ENCODE measurements around the gene TRAPPC2L. TPM values are rescaled to one million over a fixed set of nuclear protein-coding genes. Genes with fewer than 3 reads are reported as not detected.

Gene TRAPPC2L
- total RNA-seq, 1 donor from 2014 or later: 29.2 TPM

DNA sequence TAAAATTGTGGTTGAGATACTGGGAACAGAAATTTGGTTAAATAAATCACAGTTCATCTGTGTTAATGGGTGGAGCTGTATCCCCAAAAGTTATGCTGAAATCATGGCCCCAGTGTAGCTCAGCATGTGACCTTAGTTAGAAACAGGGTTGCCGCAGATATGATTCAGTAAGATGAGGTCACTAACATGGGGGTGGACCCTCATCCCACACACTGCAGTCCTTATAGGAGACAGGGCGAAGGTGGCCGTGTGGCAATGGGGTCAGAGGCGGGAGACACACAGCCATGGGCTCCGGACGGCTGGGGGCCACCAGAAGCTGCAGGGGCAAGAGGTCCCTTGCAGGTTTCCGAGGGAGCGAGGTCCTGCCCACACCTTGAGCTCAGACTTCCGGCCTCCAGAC lies 10.8 kb upstream of the TRAPPC2L start:
- Histone ChIP-seq H3K9me3 (ENCODE audit: control insufficient read depth in 3 of 3, low read length in 3 of 3) (no peaks in the 10 kb centered on the region), H3K27ac (ENCODE audit: low read depth, low read length) (no peak overlapping the region), H3K4me1 (ENCODE audit: control insufficient read depth in 3 of 3, insufficient read depth in 3 of 3, low read length in 3 of 3) (no peaks in the 10 kb centered on the region), H3K36me3 (ENCODE audit: control insufficient read depth in 3 of 3, insufficient read depth in 3 of 3, low read length in 3 of 3) (peaks cover 0 to 5% (median 2%) of the 10 kb centered on the region in 3 donors), H3K27me3 (ENCODE audit: control insufficient read depth in 3 of 3, insufficient read depth in 3 of 3, low read length in 3 of 3) (no peaks in the 10 kb centered on the region), H3K4me3 (ENCODE audit: low read length in 3 of 3) (no peak overlapping the region), H3K9ac (ENCODE audit: low read depth in 1 of 3, low read length in 3 of 3) (no peak overlapping the region)

DNA sequence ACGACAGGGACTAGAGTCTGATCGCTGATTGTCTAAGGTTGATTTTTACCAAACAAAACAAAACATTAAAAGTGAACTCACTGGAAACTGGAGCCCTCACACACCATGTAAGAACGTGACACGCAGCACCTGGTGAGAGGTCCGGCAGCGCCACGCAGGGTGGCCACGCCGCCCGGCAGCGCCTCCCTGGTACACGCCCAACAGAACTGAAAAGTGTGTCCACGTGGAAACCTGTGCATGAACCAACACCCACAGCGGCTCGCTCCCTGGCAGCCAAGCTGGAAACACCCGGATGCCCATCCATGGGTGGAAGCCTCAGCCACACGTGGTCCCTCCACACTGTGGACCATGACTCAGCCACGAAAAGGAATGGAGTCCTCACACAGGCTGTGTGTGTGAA lies 9.3 kb upstream of the TRAPPC2L start:
- Histone ChIP-seq H3K27ac (ENCODE audit: low read depth, low read length) (no peak overlapping the region), H3K27me3 (ENCODE audit: control insufficient read depth in 3 of 3, insufficient read depth in 3 of 3, low read length in 3 of 3) (no peaks in the 10 kb centered on the region), H3K4me3 (ENCODE audit: low read length in 3 of 3) (no peak overlapping the region), H3K36me3 (ENCODE audit: control insufficient read depth in 3 of 3, insufficient read depth in 3 of 3, low read length in 3 of 3) (peaks cover 0 to 5% (median 2%) of the 10 kb centered on the region in 3 donors), H3K9ac (ENCODE audit: low read depth in 1 of 3, low read length in 3 of 3) (no peak overlapping the region), H3K4me1 (ENCODE audit: control insufficient read depth in 3 of 3, insufficient read depth in 3 of 3, low read length in 3 of 3) (no peaks in the 10 kb centered on the region), H3K9me3 (ENCODE audit: control insufficient read depth in 3 of 3, low read length in 3 of 3) (no peaks in the 10 kb centered on the region)

DNA sequence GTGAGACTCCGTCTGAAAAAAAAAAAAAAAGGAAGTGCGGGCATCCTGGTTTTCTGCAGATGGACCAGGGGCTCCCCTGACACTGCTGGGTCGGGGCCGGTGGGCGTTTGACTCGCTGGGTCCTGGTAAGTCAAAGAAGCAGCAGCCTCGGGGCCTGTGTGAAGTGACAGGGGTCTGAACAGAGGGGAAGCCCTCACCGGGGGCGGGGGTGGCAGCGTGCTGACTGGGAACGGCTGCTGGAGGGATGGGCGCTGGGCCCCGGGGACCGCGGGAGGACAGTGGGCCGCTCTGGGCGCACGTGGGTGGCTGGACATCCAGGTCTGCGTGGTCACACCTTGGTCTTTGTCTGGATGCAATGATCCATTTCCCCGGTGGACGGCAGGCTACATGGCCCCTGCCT lies 8.4 kb upstream of the TRAPPC2L start:
- Histone ChIP-seq H3K4me1 (ENCODE audit: control insufficient read depth in 3 of 3, insufficient read depth in 3 of 3, low read length in 3 of 3) (peaks cover 0 to 4% (median 0%) of the 10 kb centered on the region in 3 donors), H3K9ac (ENCODE audit: low read depth in 1 of 3, low read length in 3 of 3) (no peak overlapping the region), H3K9me3 (ENCODE audit: control insufficient read depth in 3 of 3, low read length in 3 of 3) (no peaks in the 10 kb centered on the region), H3K36me3 (ENCODE audit: control insufficient read depth in 3 of 3, insufficient read depth in 3 of 3, low read length in 3 of 3) (peaks cover 0 to 5% (median 2%) of the 10 kb centered on the region in 3 donors), H3K27ac (ENCODE audit: low read depth, low read length) (no peak overlapping the region), H3K4me3 (ENCODE audit: low read length in 3 of 3) (no peak overlapping the region), H3K27me3 (ENCODE audit: control insufficient read depth in 3 of 3, insufficient read depth in 3 of 3, low read length in 3 of 3) (no peaks in the 10 kb centered on the region)

DNA sequence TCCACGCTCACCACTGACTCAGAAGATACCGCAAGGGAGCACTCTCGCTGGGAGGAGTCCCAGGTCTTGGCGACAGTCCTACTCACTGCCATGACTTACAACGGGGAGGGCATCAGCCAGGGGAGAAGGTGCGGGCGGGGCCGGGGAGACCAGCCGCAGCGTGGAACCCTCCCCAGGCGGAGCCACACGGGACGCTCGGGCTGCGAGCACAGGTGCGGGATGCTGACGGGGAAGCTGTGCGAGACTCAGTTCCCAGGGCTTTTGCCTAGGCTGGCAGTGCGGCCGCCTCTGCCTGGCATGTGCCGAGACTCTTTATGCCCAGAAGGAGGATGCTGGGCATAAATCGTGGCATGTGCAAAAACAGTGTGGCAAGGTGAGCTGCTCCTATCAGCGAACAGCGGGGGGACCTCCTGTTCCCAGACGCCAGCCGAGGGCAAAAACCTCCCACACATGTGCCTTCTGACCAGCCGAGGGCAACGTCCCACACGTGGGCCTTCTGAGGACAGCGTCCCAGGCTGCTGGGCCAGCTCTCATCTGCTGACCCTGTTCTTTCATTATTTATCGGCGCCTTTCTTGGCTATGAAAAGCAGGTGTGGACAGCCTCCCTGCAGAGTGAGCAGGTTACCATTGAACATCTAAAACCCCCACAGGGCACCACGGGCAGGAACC lies 6.3 kb upstream of the TRAPPC2L start:
- peaks cover 0 to 5% (median 2%) of the 10 kb centered on the region in 3 donors for H3K36me3 ChIP-seq (ENCODE audit: control insufficient read depth in 3 of 3, insufficient read depth in 3 of 3, low read length in 3 of 3)
- no peaks in the 10 kb centered on the region for H3K9me3 ChIP-seq (ENCODE audit: control insufficient read depth in 3 of 3, low read length in 3 of 3)
- H3K4me1 ChIP-seq (ENCODE audit: control insufficient read depth in 3 of 3, insufficient read depth in 3 of 3, low read length in 3 of 3): peaks cover 1 to 17% (median 4%) of the 10 kb centered on the region in 3 donors
- H3K27ac ChIP-seq (ENCODE audit: low read depth, low read length): no peak overlapping the region
- no peaks in the 10 kb centered on the region for H3K27me3 ChIP-seq (ENCODE audit: control insufficient read depth in 3 of 3, insufficient read depth in 3 of 3, low read length in 3 of 3)
- no peak overlapping the region for H3K9ac ChIP-seq (ENCODE audit: low read depth in 1 of 3, low read length in 3 of 3)
- H3K4me3 ChIP-seq (ENCODE audit: low read length in 3 of 3): no peak overlapping the region

DNA sequence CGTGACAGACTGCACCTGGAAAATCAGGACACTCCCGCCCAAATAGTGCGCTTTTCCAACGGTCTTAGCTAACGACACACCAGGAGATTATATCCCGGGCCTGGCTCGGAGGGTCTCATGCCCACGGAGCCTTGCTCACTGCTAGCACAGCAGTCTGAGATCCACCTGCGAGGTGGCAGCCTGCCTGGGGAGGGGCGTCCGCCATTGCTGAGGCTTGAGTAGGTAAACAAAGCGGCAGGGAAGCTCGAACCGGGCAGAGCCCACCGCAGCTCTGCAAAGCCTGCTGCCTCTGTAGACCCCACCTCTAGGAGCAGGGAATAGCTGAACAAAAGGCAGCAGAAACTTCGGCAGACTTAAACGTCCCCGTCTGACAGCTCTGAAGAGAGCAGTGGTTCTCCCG lies 5.3 kb upstream of the TRAPPC2L start:
- H3K9me3 ChIP-seq (ENCODE audit: control insufficient read depth in 3 of 3, low read length in 3 of 3): no peaks in the 10 kb centered on the region
- H3K27me3 ChIP-seq (ENCODE audit: control insufficient read depth in 3 of 3, insufficient read depth in 3 of 3, low read length in 3 of 3): no peaks in the 10 kb centered on the region
- peaks cover 0 to 5% (median 5%) of the 10 kb centered on the region in 3 donors for H3K36me3 ChIP-seq (ENCODE audit: control insufficient read depth in 3 of 3, insufficient read depth in 3 of 3, low read length in 3 of 3)
- peaks cover 8 to 24% (median 10%) of the 10 kb centered on the region in 3 donors for H3K4me1 ChIP-seq (ENCODE audit: control insufficient read depth in 3 of 3, insufficient read depth in 3 of 3, low read length in 3 of 3)
- no peak overlapping the region for H3K27ac ChIP-seq (ENCODE audit: low read depth, low read length)
- no peak overlapping the region for H3K4me3 ChIP-seq (ENCODE audit: low read length in 3 of 3)
- H3K9ac ChIP-seq (ENCODE audit: low read depth in 1 of 3, low read length in 3 of 3): no peak overlapping the region

DNA sequence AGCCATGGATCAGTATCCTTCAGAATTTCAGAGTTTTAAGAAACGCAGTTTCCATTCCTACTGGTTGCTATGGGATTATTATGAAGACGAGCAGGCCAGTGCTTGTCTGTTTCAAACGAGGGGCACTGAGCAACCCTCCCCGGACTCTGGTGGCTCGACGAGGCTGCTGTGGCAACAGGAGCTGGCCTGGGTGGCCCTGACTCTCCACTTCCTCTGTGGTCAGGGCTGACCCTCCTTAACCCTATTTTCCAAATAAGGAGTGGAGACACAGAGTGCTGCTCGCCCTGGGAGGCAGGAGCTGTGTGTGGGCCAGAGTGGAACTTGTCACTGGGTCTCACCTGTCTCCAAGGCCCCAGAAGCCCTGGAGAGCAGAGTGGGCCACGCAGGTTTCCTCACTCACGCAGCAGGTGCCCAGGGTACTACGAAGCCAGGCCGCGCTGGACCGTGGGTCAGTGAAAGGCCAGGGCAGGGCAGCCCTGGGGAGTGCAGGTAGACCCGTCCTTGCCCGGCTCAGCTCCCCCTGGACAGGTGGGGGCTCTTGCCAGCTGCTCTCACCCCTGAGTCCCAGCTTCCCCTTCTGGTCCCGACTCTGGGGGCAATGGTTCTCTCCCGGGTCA lies 3.5 kb upstream of the TRAPPC2L start:
- peaks cover 2 to 5% (median 3%) of the 10 kb centered on the region in 3 donors for H3K36me3 ChIP-seq (ENCODE audit: control insufficient read depth in 3 of 3, insufficient read depth in 3 of 3, low read length in 3 of 3)
- peaks cover 15 to 37% (median 17%) of the 10 kb centered on the region in 3 donors for H3K4me1 ChIP-seq (ENCODE audit: control insufficient read depth in 3 of 3, insufficient read depth in 3 of 3, low read length in 3 of 3)
- H3K27me3 ChIP-seq (ENCODE audit: control insufficient read depth in 3 of 3, insufficient read depth in 3 of 3, low read length in 3 of 3): no peaks in the 10 kb centered on the region
- no peak overlapping the region for H3K9ac ChIP-seq (ENCODE audit: low read depth in 1 of 3, low read length in 3 of 3)
- no peak overlapping the region for H3K4me3 ChIP-seq (ENCODE audit: low read length in 3 of 3)
- H3K9me3 ChIP-seq (ENCODE audit: control insufficient read depth in 3 of 3, low read length in 3 of 3): no peaks in the 10 kb centered on the region
- H3K27ac ChIP-seq (ENCODE audit: low read depth, low read length): no peak overlapping the region

DNA sequence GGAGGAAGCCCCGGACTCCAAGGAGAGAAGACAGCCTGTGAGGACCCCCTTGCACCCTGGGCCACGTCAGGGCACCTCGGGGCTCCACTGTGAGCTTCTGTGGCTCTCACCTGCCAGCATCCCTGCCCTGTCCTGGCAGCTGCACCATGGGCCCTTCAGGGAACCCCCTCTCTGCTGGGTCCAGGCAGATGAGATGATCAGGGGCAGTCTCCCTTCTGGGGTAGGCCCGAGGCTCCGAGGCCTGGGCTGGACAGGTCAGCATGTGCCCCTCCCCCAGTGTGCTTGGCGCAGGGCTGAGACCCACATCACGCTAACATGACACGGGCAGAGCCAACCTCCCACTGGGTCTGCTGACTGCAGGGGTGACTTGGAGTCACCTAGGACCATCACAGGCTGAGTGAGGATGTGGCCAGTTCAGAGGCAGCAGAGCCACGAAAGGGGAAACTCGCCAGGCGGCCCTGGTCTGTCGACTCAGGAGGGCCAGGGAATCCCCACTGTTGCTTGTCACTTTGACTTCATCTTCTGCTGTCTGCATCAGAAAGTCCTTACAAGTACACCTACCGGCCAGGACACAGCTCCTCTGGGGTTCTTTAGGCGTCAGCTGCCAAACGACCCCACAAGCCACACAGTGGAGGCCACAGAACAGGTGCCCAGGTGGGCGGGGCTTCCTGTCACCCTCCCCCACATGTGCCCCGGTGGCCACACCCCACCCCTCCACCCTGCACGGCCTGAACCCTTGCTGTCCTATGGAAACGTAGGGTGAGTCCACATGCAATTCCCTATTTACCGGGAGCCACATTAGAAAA lies 2.4 kb upstream of the TRAPPC2L start:
- Histone ChIP-seq H3K27ac (ENCODE audit: low read depth, low read length) (no peak overlapping the region), H3K9me3 (ENCODE audit: control insufficient read depth in 3 of 3, low read length in 3 of 3) (no peaks in the 10 kb centered on the region), H3K4me1 (ENCODE audit: control insufficient read depth in 3 of 3, insufficient read depth in 3 of 3, low read length in 3 of 3) (peaks cover 17 to 47% (median 24%) of the 10 kb centered on the region in 3 donors), H3K9ac (ENCODE audit: low read depth in 1 of 3, low read length in 3 of 3) (no peak overlapping the region), H3K27me3 (ENCODE audit: control insufficient read depth in 3 of 3, insufficient read depth in 3 of 3, low read length in 3 of 3) (no peaks in the 10 kb centered on the region), H3K36me3 (ENCODE audit: control insufficient read depth in 3 of 3, insufficient read depth in 3 of 3, low read length in 3 of 3) (peaks cover 10 to 13% (median 13%) of the 10 kb centered on the region in 3 donors), H3K4me3 (ENCODE audit: low read length in 3 of 3) (no peak overlapping the region)

DNA sequence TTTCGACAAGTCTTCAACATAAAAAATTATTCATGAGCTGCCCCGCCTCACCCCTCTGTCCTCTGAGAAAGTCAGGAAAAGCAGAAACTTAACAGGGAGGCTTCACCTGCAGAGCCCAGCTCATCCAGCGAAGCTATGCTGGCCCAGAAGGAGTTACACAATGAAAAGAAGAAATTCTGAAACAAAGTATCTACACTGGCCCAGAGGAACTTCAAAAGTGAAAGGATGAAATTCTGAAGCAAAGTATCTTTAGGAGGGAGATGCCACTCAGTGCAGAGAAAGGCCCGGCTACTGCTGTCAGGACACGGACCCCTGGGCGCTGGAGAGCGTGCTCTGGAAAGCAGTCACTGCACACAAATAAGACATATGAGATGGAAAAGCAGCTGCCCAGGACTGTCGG lies 1.8 kb upstream of the TRAPPC2L start:
- Histone ChIP-seq H3K9ac (ENCODE audit: low read depth in 1 of 3, low read length in 3 of 3) (peak overlapping the region; percentile 10 to 60 (median 14)), H3K36me3 (ENCODE audit: control insufficient read depth in 3 of 3, insufficient read depth in 3 of 3, low read length in 3 of 3) (peaks cover 17 to 20% (median 18%) of the 10 kb centered on the region in 3 donors), H3K9me3 (ENCODE audit: control insufficient read depth in 3 of 3, low read length in 3 of 3) (no peaks in the 10 kb centered on the region), H3K27ac (ENCODE audit: low read depth, low read length) (no peak overlapping the region), H3K27me3 (ENCODE audit: control insufficient read depth in 3 of 3, insufficient read depth in 3 of 3, low read length in 3 of 3) (no peaks in the 10 kb centered on the region), H3K4me1 (ENCODE audit: control insufficient read depth in 3 of 3, insufficient read depth in 3 of 3, low read length in 3 of 3) (peaks cover 17 to 47% (median 24%) of the 10 kb centered on the region in 3 donors), H3K4me3 (ENCODE audit: low read length in 3 of 3) (no peak overlapping the region)

DNA sequence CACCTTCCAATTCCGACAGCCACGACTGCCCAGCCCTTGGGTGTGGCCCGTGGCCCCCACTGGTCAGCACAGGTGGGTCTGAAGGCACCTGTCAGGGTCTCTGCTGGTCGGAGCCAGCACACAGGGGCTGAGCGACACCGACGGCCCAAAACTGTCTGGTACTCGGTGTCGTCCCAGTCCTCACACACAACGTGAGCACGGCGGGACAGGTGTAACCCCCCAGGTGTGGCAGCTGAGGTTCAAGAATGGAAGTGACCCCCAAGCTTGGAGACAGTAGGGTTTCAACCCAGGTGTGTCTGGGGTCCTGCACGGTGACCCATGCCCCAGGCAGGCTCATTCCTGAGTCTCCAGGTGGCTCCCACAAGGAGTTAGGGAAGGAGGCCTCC lies 1.2 kb upstream of the TRAPPC2L start:
- H3K27ac ChIP-seq (ENCODE audit: low read depth, low read length): no peak overlapping the region
- peaks cover 17 to 47% (median 24%) of the 10 kb centered on the region in 3 donors for H3K4me1 ChIP-seq (ENCODE audit: control insufficient read depth in 3 of 3, insufficient read depth in 3 of 3, low read length in 3 of 3)
- peaks cover 21 to 25% (median 22%) of the 10 kb centered on the region in 3 donors for H3K36me3 ChIP-seq (ENCODE audit: control insufficient read depth in 3 of 3, insufficient read depth in 3 of 3, low read length in 3 of 3)
- H3K27me3 ChIP-seq (ENCODE audit: control insufficient read depth in 3 of 3, insufficient read depth in 3 of 3, low read length in 3 of 3): no peaks in the 10 kb centered on the region
- H3K4me3 ChIP-seq (ENCODE audit: low read length in 3 of 3): peak overlapping the region; percentile 56 to 69 (median 64)
- H3K9me3 ChIP-seq (ENCODE audit: control insufficient read depth in 3 of 3, low read length in 3 of 3): no peaks in the 10 kb centered on the region
- peak overlapping the region in 2 of 3 donors; percentile 14 to 60 for H3K9ac ChIP-seq (ENCODE audit: low read depth in 1 of 3, low read length in 3 of 3)
